ENCODE measurements around the gene TK1. TPM values are rescaled to one million over a fixed set of nuclear protein-coding genes. Genes with fewer than 3 reads are reported as not detected.

TK1 gene
- total RNA-seq, 1 experiment from 2014 or later: 72.5 TPM

DNA sequence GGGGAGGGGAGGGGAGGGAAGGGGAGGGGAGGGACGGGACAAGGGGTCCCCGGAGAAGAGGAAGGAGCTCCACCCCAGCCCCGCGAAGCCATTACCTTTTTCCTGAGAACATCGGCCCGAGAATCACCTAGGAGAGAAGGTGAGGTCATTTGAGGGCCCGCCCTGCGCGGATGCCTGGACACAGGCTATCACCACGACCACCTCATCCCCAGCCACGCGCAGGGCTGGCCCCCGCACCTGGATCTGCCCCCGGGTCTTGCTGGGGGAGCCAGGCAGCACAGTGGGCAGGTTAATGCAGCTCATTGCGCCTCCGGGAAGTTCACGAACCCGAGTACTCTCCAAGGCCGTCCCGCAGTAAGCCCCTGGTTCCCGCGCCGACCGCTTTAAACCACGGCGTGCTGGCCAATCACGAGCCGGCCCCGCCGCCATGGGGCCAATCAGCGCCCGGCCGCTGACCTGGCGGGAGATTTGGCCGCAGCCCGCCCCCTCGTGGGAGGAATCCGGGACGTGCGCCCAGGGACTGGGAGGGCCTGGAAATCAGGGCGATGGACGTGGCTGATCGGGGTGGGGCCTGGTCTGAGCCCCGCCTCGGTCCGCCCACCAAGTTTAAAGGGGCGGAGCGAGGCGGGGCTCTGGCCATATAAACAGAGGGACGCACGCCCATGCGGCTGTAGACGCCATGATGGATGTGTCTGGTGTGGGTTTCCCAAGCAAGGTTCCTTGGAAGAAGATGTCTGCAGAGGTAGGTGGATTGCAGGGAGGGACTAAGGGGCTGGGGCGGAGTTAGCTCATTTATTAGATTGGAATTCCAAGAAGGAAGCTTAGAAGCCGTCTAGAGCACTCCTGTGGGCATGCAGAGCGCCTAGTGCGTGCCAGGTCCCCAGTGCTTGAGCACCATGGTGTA lies at the start of gene TK1, which contains the start of gene AFMID (continued):
- TF ChIP-seq, protein P1, sequence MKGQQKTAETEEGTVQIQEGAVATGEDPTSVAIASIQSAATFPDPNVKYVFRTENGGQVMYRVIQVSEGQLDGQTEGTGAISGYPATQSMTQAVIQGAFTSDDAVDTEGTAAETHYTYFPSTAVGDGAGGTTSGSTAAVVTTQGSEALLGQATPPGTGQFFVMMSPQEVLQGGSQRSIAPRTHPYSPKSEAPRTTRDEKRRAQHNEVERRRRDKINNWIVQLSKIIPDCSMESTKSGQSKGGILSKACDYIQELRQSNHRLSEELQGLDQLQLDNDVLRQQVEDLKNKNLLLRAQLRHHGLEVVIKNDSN (CRISPR knock-in tag; IDR thresholded peaks at IDR 0.05): peak; percentile 77
- peak; percentile 100 for TF ChIP-seq TEAD1 (CRISPR knock-in tag; IDR thresholded peaks at IDR 0.05)
- peak; percentile 67 for TF ChIP-seq ZBTB43 (CRISPR knock-in tag; IDR thresholded peaks at IDR 0.05)
- TF ChIP-seq ZNF671 (CRISPR knock-in tag; IDR thresholded peaks at IDR 0.05): no peak
- peak; percentile 99 for TF ChIP-seq E2F4 (CRISPR knock-in tag; IDR thresholded peaks at IDR 0.05; ENCODE audit: borderline replicate concordance, low read depth)
- peak; percentile 92 for TF ChIP-seq ETV6 (CRISPR knock-in tag; IDR thresholded peaks at IDR 0.05)
- TF ChIP-seq, protein P2, sequence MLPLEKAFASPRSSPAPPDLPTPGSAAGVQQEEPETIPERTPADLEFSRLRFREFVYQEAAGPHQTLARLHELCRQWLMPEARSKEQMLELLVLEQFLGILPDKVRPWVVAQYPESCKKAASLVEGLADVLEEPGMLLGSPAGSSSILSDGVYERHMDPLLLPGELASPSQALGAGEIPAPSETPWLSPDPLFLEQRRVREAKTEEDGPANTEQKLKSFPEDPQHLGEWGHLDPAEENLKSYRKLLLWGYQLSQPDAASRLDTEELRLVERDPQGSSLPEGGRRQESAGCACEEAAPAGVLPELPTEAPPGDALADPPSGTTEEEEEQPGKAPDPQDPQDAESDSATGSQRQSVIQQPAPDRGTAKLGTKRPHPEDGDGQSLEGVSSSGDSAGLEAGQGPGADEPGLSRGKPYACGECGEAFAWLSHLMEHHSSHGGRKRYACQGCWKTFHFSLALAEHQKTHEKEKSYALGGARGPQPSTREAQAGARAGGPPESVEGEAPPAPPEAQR (CRISPR knock-in tag; IDR thresholded peaks at IDR 0.05): no peak
- TF ChIP-seq FOXP1 (CRISPR knock-in tag; IDR thresholded peaks at IDR 0.05; ENCODE audit: borderline replicate concordance): peak; percentile 54; the same call in 1 of the 2 replicates
- TF ChIP-seq, protein P3, sequence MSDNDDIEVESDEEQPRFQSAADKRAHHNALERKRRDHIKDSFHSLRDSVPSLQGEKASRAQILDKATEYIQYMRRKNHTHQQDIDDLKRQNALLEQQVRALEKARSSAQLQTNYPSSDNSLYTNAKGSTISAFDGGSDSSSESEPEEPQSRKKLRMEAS (CRISPR knock-in tag; IDR thresholded peaks at IDR 0.05): peak; percentile 84
- TF ChIP-seq E2F5 (CRISPR knock-in tag; IDR thresholded peaks at IDR 0.05): peak; percentile 100
- TF ChIP-seq ZNF138 (CRISPR knock-in tag; conservative IDR thresholded peaks at IDR 0.05): no peak
- peak; percentile 94 for TF ChIP-seq SP1 (CRISPR knock-in tag; conservative IDR thresholded peaks at IDR 0.05)
- TF ChIP-seq, protein P4, sequence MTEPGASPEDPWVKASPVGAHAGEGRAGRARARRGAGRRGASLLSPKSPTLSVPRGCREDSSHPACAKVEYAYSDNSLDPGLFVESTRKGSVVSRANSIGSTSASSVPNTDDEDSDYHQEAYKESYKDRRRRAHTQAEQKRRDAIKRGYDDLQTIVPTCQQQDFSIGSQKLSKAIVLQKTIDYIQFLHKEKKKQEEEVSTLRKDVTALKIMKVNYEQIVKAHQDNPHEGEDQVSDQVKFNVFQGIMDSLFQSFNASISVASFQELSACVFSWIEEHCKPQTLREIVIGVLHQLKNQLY (CRISPR knock-in tag; IDR thresholded peaks at IDR 0.05): 0 out of 2 replicates have a peak, but pooled peaks have one; percentile 32
- peak; percentile 82; the same call in 1 of the 2 replicates for TF ChIP-seq ELF4 (CRISPR knock-in tag; IDR thresholded peaks at IDR 0.05; ENCODE audit: low read depth)
- peak; percentile 77; the same call in 1 of the 2 replicates for TF ChIP-seq CBFB (CRISPR knock-in tag; IDR thresholded peaks at IDR 0.05; ENCODE audit: low read depth)
- TF ChIP-seq IRF2 (CRISPR knock-in tag; IDR thresholded peaks at IDR 0.05; ENCODE audit: borderline replicate concordance, low read depth): no peak
- TF ChIP-seq FOXK1 (CRISPR knock-in tag; IDR thresholded peaks at IDR 0.05): peak; percentile 41; the same call in 1 of the 2 replicates
- TF ChIP-seq, protein P5, sequence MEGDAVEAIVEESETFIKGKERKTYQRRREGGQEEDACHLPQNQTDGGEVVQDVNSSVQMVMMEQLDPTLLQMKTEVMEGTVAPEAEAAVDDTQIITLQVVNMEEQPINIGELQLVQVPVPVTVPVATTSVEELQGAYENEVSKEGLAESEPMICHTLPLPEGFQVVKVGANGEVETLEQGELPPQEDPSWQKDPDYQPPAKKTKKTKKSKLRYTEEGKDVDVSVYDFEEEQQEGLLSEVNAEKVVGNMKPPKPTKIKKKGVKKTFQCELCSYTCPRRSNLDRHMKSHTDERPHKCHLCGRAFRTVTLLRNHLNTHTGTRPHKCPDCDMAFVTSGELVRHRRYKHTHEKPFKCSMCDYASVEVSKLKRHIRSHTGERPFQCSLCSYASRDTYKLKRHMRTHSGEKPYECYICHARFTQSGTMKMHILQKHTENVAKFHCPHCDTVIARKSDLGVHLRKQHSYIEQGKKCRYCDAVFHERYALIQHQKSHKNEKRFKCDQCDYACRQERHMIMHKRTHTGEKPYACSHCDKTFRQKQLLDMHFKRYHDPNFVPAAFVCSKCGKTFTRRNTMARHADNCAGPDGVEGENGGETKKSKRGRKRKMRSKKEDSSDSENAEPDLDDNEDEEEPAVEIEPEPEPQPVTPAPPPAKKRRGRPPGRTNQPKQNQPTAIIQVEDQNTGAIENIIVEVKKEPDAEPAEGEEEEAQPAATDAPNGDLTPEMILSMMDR (IDR thresholded peaks at IDR 0.05): peak; percentile 73; the same call in 1 of the 2 replicates
- peak; percentile 25; the same call in 1 of the 2 replicates for TF ChIP-seq ZNF263 (CRISPR knock-in tag; IDR thresholded peaks at IDR 0.05; ENCODE audit: low read depth)
- no peak for TF ChIP-seq OVOL2 (CRISPR knock-in tag; IDR thresholded peaks at IDR 0.05; ENCODE audit: borderline replicate concordance)
- TF ChIP-seq IRF1 (CRISPR knock-in tag; IDR thresholded peaks at IDR 0.05): 0 out of 2 replicates have a peak, but pooled peaks have one; percentile 30
- TF ChIP-seq TEAD4 (CRISPR knock-in tag; IDR thresholded peaks at IDR 0.05): peak; percentile 99
- peak; percentile 87 for TF ChIP-seq SMAD3 (CRISPR knock-in tag; IDR thresholded peaks at IDR 0.05; ENCODE audit: borderline replicate concordance)
- TF ChIP-seq HMGXB4 (CRISPR knock-in tag; IDR thresholded peaks at IDR 0.05): peak; percentile 86
- TF ChIP-seq RORB (CRISPR knock-in tag; IDR thresholded peaks at IDR 0.05): 0 out of 2 replicates have a peak, but pooled peaks have one; percentile 69
- no peak for TF ChIP-seq GTF2I (CRISPR knock-in tag; conservative IDR thresholded peaks at IDR 0.05)
- TF ChIP-seq GABPB1 (CRISPR knock-in tag; IDR thresholded peaks at IDR 0.05): peak; percentile 97

Data from WTC11 (cell line).